ENCODE results near the gene CRELD2.
"Not testable (repeated sequence)": the region's sequence is repeated elsewhere in the genome, so short reads cannot be mapped to it uniquely, and the experiment has no call there.

The CRELD2 gene

GRCh38 chr22:49941507-49942316 is 23.3 kb downstream of the CRELD2 start:
- intact Hi-C loops (cut with DNase I), result no loop called here
- no peak for DNase-seq

GRCh38 chr22:49942565-49943404 is 24.4 kb downstream of the CRELD2 start:
- DNase-seq, result no peak
- intact Hi-C loops (cut with DNase I), result no loop called here

DNA sequence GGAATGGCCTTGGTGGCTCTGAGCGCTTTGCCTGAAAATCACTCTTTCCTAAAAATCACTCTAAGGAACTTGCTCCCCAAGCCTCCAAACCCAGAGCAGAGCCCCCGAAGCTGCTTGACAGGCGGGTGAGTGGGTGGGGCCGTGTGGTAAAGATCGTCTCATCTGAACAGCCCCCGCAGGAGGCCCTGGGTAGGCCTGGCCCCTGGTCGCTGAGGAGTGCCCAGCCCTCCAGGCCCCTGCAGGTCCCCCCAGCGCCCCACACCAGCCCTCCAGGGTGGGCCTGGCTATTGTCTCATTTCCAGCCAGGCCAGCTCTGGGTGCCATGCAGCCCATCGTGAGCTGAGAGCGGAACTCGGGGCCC is 25.0 kb downstream of the CRELD2 start:
- no peak for DNase-seq
- intact Hi-C loops (cut with DNase I), result no loop called here

DNA sequence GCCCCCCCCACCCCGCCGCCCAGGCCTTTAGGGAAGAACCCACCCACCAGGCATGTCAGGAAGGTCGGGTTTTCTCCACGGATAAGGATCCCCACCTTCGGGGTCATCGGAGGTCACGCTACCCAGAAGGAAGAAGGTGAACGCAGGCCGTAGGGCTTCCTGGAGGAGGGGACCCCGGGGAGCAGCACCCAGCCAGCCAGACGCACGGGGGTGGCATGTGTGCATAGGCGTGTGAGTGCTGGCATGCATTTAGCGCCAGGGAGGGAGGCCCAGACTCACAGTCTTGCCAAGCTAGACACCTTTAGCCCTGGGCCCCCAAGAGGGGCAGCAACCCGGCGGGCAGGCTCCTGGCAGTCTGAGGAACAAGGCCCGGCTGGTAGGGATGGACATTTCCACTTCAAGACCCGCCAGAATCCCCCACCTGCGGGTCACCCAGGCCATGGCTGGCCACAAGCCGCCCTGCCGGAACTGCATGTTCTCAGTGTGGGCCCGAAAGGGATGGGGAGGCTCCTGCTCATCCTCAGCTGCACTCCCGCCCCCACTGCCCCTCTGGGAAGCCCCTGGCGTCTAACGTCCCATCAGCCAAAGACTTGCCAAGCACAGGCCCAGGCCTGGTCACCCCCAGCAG is 25.5 kb downstream of the CRELD2 start:
- intact Hi-C loops (cut with DNase I), result no loop called here
- DNase-seq, result no peak

DNA sequence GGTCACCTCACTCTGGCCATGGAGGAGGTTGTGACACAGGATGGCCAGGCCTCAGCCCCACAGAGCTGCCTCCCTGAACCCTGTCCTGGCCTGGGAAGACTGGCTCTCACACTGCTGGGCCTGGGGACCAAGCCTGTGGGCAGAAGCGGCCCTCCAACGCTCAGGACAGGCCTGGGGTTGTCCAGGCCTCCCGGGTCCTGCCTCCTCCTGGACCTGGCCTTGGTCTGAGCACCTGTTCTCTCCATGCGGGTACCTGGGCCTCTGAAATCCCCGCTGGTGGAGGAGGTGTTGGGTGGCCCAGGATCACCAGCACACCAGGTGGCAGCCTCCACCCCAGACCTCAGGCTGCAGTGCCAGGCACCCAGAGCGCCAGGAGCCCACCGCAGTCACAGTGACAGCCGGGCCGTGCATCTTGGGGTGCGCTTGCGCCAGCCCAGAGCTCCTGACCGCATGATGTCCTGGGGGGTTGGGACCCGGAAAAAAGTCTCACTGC is 26.0 kb downstream of the CRELD2 start:
- no peak for DNase-seq
- intact Hi-C loops (cut with DNase I), result no loop called here

- DNase-seq; intact Hi-C loops (cut with DNase I): not testable (repeated sequence)
These were observed 26.8 kb downstream of the CRELD2 start for GRCh38 chr22:49945042-49945794.

DNA sequence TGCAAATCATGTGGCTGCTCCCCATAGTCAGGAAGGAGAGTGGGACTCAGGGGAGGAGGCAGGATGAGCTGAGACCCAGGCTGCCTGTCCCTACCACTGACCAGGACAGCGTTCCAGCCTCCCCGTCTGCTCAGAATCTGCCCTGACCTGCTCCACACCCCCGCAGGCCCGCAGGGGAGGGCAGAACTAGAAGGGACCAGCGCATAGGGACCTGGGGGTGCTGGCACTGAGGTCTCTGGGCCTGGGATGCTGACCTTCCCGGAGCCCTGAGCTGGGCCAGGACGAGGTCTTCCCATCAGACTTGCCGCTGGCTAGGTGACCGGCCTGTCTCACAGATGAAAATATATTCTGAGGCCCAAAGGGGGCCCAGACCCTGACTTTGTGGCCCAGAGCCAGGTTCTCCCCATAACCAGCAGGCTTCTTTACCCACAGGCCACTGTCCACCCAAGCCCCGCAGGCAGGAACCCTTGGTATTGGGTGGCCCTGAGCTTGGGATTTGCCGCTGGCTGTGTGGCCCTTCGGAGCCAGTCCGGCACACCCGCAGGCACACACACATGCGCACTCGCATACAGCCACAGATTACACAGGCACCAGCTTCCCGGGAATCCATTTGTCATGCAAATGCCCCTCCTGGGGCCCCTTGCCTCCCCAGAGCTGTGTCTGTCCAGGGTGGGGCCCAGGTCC is 28.3 kb downstream of the CRELD2 start:
- intact Hi-C loops (cut with DNase I), result no loop called here
- no peak for DNase-seq

- no peak for DNase-seq
- intact Hi-C loops (cut with DNase I), result no loop called here
These were observed 28.8 kb downstream of the CRELD2 start for GRCh38 chr22:49947296-49947622.

DNA sequence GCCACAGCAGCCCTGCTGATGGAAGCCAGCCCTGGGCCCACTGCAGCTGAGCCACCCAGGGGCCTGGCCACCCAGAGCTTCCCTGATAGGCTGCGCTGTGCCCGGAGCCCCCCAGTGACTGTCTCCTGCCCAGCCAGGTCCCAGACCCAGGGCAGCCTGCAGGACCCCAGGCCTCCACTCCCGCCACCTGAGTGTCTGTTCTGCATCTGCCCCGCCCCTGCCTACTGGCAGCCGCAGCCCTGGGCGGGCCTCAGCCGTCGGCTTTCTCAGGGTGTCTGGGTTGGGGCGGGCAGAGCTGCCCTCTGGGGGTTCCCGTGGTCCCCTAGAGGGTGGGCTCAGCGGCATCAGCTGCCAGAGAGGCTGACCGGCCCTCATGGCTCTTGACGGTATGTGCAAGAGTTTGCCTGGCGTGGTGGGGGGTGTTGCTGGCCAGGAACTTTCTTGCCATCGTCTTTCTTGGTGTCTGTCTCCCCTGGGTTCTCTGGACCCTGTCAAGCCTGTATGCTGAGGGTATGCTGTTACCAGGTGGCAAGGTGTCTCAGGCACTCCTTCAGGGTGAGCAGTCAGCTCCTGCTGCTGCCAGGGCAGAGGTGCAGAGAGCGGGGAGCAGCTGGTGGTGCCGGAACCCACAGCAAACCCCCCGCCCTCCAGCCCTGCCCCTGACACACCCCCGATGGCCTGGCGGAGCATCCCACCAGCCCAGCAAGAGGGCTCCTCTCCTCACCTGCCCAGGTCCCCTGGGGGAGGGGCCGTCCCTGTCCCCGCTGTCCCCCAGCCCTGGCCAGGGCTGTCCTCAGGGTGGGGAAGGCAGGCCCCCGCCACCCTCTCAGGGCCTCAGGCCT is 29.9 kb downstream of the CRELD2 start:
- no peak for DNase-seq
- intact Hi-C loops (cut with DNase I), result no loop called here

DNA sequence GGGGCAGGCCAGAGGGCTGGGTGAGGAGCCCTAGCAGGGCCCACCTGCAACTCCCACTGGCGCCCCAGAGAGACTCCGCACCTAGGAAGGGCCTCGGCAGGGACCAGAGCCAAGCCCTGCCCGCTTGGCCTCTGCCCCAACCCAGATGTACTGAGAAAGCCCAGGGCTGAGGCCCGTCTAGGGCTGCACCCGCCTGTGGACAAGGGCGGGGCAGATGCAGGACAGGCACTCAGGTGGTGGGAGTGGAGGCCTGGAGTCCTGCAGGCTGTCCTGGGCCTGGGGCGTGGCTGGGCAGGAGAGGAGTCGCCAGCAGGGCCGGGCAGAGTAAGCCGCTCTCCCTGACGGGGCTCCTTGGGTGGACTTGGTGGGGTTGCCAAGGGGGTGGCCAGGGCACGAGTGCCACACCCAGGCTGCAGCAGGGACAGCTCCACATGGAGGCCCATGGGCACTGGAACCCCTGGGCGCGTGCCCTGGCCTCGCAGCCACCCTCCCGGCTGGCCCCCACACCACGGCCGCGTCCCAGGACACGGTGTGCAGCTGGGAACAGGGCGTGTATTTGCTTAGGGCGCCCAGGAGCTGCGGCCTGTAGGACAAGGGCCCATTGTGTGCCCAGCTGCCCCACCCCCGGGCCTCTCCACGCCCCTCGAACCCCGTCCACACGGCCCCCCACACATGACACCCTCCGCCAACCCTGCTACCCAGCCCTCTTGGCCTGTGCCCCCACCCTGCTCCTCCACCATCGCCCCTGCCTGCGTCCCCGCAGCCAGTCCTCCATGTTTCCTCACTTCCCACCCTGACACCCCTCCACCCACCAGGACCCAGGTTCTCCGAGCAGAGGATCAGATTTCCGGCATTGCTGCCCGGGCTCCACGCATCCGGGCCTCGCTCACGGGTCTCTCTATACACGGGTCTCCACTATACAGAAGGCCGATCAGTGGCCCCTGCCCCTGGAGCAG is 30.8 kb downstream of the CRELD2 start:
- intact Hi-C loops (cut with DNase I), result no loop called here
- DNase-seq, result no peak

DNA sequence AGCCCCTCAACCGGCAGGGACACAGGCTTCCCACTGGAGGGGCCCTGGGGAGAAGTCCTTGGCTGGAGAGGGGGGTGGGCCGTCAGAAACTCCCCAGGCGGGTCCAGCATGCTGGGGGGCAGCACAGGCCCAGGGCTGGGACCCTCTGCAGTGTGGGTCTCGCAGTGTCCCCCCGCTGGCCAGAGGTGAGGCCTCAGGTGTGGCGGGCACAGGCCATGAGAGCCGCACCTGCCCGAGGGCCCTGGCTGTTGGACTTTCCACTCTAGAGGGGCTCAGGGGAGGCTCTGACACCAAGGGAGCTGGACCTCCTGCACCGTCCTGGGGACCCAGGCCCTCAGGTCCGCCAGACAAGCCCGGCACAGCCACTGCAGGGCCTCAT is 31.5 kb downstream of the CRELD2 start:
- intact Hi-C loops (cut with DNase I), result no loop called here
- no peak for DNase-seq

DNA sequence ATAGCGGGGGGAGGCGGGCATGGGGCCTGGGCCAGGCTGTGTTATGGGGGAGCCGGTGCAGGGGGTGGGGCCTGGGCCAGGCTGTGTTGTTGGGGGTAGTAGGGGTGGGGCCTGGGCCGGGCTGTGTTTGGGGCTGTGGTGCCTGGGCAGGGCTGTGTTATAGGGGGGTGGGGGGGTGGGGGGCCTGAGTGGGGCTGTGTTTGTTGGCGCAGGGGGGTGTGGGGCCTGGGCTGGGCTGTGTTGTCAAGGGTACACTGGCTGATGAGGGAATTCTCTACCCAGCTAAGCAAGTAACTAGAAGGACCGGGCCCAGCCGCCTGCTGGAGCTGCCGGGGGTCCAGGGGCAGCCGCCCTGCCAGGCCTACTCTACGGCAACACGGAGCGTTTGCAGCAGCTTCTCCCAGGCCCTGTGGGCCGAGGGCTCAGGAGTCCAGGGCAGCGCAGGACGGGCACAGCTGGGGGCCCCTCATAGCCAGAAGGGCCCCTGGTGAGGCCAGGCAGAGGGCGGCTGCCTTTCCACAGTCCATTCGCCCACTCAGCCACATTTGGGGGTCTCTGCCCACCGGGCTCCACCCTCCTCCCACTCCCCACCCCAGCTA is 32.1 kb downstream of the CRELD2 start:
- no peak for DNase-seq
- intact Hi-C loops (cut with DNase I), result no loop called here

DNA sequence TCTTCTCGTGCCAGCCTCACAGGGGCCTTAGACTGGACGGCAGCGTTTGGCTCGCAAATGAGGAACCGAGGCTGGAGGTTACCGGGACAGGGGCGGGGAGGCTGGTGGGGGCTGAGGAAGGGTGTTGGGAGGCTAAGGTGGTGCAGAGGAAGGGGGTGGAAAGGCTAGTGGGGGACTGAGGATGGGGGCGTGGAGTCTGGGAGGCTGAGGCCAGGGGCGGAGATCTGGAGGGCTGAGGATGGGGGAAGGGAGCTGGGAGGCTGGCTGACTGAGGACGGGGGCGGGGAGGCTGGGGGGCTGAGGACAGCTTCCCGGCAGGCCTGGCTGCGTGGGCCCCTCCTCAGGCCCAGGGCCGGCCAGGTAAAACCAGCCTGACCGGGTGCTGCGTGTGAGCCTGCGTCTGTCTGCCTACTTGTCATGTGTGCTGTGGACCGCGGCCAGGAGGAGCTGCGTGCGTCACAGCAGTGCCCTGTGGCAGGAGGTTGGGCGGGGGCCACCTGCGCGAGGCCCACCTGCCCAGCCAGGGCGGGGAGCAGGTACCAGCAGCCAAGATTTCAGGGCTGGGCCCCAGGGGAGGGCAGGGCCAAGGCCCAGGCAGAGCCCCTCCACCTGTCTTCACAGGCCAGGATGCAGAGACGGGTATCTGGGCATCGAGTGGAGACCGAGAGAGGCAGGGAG is 32.7 kb downstream of the CRELD2 start:
- intact Hi-C loops (cut with DNase I), result no loop called here

DNA sequence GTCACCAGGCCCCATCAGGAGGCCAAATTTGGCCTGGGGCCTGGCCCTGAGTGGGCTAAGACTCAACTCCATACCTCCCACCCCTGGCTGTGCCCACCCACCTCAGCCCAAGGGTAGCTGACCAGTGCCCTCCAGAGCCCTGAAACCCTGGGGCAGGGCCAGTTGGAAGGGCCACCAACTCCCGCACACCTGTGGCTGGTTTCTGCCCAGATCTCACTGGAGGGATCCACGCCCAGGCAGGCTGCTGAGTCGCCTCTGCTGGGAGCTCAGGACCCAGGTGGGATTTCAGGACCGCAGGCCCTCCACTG is 33.2 kb downstream of the CRELD2 start:
- DNase-seq, result no peak
- intact Hi-C loops (cut with DNase I), result no loop called here

More for the DNA sequence above, 32.7 kb downstream of the CRELD2 start:
- DNase-seq, result no peak

DNA sequence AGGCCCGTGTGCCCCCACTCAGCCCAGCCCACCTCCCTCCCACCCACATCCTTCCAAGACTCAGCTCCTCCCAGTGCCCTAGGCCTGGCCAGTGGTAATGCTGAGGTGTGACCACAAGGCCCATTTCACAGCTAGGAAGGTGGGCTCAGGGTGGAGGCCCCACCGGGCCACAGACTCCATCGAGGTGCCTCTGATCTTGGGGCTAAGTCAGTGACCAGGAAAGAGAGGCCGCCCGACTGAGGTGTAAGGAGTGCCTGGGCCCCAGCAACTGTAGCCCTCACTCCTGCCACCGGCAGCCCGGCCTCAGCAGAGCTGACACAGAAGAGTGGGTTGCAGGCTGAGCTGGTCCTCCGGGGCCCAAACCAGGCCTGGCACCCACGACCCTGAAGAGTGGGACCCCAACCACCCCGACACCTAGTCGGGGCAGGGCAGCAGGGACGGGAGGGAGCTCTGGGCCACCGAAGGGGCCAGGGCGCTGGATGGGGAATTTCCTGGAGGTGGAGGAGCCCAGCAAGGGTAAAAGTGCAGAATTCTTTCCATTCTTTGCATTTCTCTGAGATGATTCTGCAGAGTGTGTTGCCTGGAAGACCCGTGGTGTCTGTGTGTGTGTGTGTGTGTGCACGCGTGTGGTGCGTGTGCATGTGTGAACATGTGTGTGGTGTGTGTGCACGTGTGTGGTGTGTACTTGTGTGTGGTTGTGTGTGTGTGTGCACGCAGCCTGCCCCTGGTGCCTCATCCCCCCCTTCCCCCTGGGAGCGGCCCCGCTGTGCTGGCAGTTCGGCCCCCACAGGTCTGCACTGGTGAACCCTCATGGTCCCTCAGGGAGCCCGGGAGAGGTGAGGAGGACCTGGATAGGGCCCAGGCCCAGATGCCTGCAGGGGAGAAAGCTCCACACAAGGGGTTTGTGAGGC is 33.8 kb downstream of the CRELD2 start:
- intact Hi-C loops (cut with DNase I), result no loop called here
- no peak for DNase-seq

- intact Hi-C loops (cut with DNase I), result no loop called here
- DNase-seq, result no peak
These were observed 34.7 kb downstream of the CRELD2 start for GRCh38 chr22:49953027-49953679.

All from posterior cingulate gyrus (tissue), 11 donors.